ENCODE data around the gene ANP32B. TPM values are rescaled to one million over a fixed set of nuclear protein-coding genes. Genes with fewer than 3 reads are reported as not detected.
A peak's percentile ranks its signal among the peaks of the same experiment; 100 is the strongest.
"Not testable (repeated sequence)": the region's sequence is repeated elsewhere in the genome, so short reads cannot be mapped to it uniquely, and the experiment has no call there.

ANP32B gene
- total and polyA plus RNA-seq, 11 donors: 16.3 to 78.3 (median 57.8) TPM

DNA sequence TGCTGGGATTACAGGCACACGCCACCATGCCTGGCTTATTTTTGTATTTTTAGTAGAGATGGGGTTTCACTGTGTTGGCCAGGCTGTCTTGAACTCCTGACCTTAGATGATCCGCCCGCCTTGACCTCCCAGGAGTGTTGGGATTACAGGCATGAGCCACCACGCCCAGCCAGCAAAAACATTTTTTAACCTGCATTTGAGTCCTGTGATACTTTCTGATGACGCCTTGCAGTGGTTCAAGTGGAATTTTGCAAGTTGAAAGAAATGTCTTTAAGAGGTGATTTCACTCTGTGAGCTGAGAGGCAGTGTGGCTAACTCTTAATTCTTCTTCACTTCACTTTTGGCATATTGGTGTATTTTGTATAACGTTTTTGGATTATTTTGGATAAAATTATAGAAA, 9.1 kb downstream of the ANP32B start:
- intact Hi-C loops (cut with DNase I): loop anchor here in 1 of 10 donors (5.0 kb wide), 1 partner anchor 40 kb away; no protein-coding TSS in a partner anchor
- H3K4me1 ChIP-seq: peaks cover 0 to 69% (median 26%) of the 10 kb centered on the region in 12 donors
- TF ChIP-seq POLR2A (IDR thresholded peaks at IDR 0.05): no peak
- TF ChIP-seq CTCF (IDR thresholded peaks at IDR 0.05): no peak
- H3K36me3 ChIP-seq: peaks cover 0 to 29% (median 25%) of the 10 kb centered on the region in 9 donors
- no peak overlapping the region for H3K4me3 ChIP-seq
- no peaks in the 10 kb centered on the region for H3K27me3 ChIP-seq
- ATAC-seq (no peak), DNase-seq (no peak)
- H3K27ac ChIP-seq: no peak overlapping the region
- WGBS, 4 donors: 80 to 94% (median 92%) methylated on average over 6 of the region's 6 CpGs
- no peaks in the 10 kb centered on the region for H3K9me3 ChIP-seq

GRCh38 chr9:97993000-97993399, 9.9 kb downstream of the ANP32B start:
- H3K36me3 ChIP-seq: peaks cover 0 to 37% (median 31%) of the 10 kb centered on the region in 9 donors
- peak in 1 of 4 donors; percentile 51 for ATAC-seq
- no peak for DNase-seq
- H3K9me3 ChIP-seq: no peaks in the 10 kb centered on the region
- H3K4me1 ChIP-seq: peaks cover 0 to 67% (median 25%) of the 10 kb centered on the region in 12 donors
- H3K27me3 ChIP-seq: no peaks in the 10 kb centered on the region
- WGBS, 4 donors: 90 to 93% (median 90%) methylated on average over 2 of the region's 2 CpGs
- no peak overlapping the region for H3K4me3 ChIP-seq
- intact Hi-C loops (cut with DNase I): loop anchor here in 1 of 10 donors (5.0 kb wide), 1 partner anchor 39 kb away; no protein-coding TSS in a partner anchor
- no peak for TF ChIP-seq CTCF (IDR thresholded peaks at IDR 0.05)
- TF ChIP-seq POLR2A (IDR thresholded peaks at IDR 0.05): no peak
- H3K27ac ChIP-seq: no peak overlapping the region

DNA sequence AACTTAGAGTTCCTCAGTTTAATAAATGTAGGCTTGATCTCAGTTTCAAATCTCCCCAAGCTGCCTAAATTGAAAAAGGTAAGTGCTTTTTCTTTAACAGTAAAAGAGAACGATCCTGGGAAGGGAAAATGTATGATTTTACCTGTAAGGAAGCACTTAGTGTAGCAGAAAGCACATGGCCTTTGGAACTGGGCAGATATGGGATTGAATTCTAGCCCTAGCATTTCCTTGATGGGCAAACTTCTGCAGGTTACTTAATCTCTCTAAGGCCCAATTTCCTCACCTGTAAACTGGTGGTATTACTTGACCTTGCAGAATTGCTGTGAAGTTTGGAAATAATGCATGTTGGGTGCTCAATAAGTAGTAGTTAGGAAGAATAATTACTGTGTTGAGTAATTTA, 11.6 kb downstream of the ANP32B start:
- H3K9me3 ChIP-seq: no peaks in the 10 kb centered on the region
- WGBS, 4 donors: 92 to 96% (median 94%) methylated on average over 1 of the region's 1 CpG
- H3K27me3 ChIP-seq: no peaks in the 10 kb centered on the region
- intact Hi-C loops (cut with DNase I): loop anchor here in 1 of 10 donors (5.0 kb wide), 1 partner anchor 38 kb away; no protein-coding TSS in a partner anchor
- H3K4me3 ChIP-seq: no peak overlapping the region
- peaks cover 0 to 52% (median 16%) of the 10 kb centered on the region in 12 donors for H3K4me1 ChIP-seq
- peaks cover 0 to 50% (median 45%) of the 10 kb centered on the region in 9 donors for H3K36me3 ChIP-seq
- H3K27ac ChIP-seq: no peak overlapping the region
- TF ChIP-seq POLR2A (IDR thresholded peaks at IDR 0.05) (no peak), CTCF (IDR thresholded peaks at IDR 0.05) (no peak)
- ATAC-seq: no peak
- DNase-seq: no peak

- DNase-seq; intact Hi-C loops (cut with DNase I); ATAC-seq; H3K27me3 ChIP-seq; H3K27ac ChIP-seq; H3K9me3 ChIP-seq; H3K4me3 ChIP-seq: not testable (repeated sequence)
- 95 to 97% (median 96%) methylated on average over 7 of the region's 7 CpGs for WGBS, 4 donors
- peaks cover 0 to 37% (median 13%) of the 10 kb centered on the region in 12 donors for H3K4me1 ChIP-seq
- H3K36me3 ChIP-seq: peaks cover 0 to 67% (median 61%) of the 10 kb centered on the region in 9 donors
These were observed 13.5 kb downstream of the ANP32B start for GRCh38 chr9:97996676-97997075.

Data from heart left ventricle (tissue), 16 donors.